HG03520 (cell line): Measurements from ENCODE around the gene SETSIP.
A peak's percentile ranks its signal among the peaks of the same experiment; 100 is the strongest.
"Not testable (repeated sequence)": the region's sequence is repeated elsewhere in the genome, so short reads cannot be mapped to it uniquely, and the experiment has no call there.

ENCODE experiments used
- ATAC-seq: cut with Tn5 transposase; IDR thresholded peaks from one replicate; pipeline ENCODE4 v1.9.1; 2021; ENCODE audit warnings: mild to moderate bottlenecking, moderate library complexity; ENCODE audit not compliant: unreplicated experiment

SETSIP gene, protein sequence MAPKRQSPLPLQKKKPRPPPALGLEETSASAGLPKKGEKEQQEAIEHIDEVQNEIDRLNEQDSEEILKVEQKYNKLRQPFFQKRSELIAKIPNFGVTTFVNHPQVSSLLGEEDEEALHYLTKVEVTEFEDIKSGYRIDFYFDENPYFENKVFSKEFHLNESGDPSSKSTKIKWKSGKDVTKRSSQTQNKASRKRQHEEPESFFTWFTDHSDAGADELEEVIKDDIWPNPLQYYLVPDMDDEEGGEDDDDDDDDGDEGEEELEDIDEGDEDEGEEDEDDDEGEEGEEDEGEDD

GRCh38 chr1:92075311-92075710 is at the start of gene SETSIP:
SETSIP (minus strand) TSS chr1:92075411; CDS start chr1:92075411, 0 bp downstream.
- no peak for ATAC-seq

GRCh38 chr1:92123868-92124267 is 48.7 kb upstream of the SETSIP start:
- ATAC-seq: no peak

GRCh38 chr1:92118826-92119225 is 43.6 kb upstream of the SETSIP start:
- ATAC-seq: no peak

- ATAC-seq: no peak
Measured at GRCh38 chr1:92117526-92117925, 42.3 kb upstream of the SETSIP start.

DNA sequence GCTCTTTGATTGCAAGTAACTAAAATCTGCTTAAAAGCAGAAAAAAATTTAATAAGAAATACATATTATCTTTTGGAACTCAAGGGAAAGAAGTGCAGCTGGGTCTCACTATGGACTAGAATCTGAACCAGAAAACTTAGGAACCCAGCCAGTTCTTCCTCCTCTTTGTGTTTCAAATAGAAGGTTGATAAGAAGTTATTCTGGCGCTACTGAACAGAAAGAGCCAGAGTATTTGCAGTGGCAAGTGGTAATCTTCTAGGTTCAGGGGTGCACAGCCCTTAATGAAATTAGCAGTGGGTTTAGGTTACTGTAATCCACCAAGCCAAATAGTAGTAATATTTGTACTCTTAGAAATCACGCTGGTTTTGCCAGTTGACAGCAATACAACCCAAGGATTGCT is 33.4 kb upstream of the SETSIP start:
- no peak for ATAC-seq

- no peak for ATAC-seq
Measured at GRCh38 chr1:92105546-92106081, 30.4 kb upstream of the SETSIP start.

- no peak for ATAC-seq
Measured at GRCh38 chr1:92096317-92096716, 21.1 kb upstream of the SETSIP start.

DNA sequence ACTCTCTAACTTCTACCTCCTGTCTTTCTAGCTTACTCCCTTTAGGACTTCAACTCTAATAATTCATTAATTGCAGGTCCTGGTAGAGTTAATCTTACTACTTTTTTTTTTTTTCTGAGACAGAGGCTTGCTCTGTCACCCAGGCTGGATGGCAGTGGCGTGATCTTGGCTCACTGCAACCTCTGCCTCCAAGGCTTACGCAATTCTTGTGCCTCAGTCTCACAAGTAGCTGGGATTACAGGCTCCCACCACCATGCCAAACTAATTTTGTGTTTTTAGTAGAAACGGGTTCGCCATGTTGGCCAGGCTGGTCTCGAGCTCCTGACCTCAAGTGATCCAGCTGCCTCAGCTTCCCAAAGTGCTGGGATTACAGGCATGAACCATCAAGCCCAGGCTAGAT is 20.7 kb upstream of the SETSIP start:
- ATAC-seq: no peak

- no peak for ATAC-seq
Measured at GRCh38 chr1:92094595-92094994, 19.4 kb upstream of the SETSIP start.

GRCh38 chr1:92094090-92094489 is 18.9 kb upstream of the SETSIP start:
- no peak for ATAC-seq

- ATAC-seq: no peak
Measured at GRCh38 chr1:92091625-92092024, 16.4 kb upstream of the SETSIP start.

DNA sequence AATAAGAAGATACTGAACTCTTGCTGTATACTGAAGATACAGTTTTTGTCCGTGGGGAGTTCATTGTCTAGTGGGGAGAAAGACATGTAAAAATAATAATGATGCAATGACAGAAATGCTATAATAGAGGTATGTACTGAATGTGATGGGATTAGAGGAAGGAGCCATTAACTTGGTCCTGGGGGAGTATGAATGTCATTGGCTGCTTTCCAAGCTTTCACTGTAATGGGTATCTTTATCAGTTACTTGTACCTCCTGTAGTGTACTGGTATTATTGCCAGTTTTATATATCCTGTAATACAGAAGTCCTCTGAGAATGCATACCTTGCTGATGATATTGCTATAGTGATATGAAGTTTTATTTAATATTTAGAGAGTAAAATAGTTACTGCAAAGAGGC is 12.3 kb upstream of the SETSIP start:
- no peak for ATAC-seq

DNA sequence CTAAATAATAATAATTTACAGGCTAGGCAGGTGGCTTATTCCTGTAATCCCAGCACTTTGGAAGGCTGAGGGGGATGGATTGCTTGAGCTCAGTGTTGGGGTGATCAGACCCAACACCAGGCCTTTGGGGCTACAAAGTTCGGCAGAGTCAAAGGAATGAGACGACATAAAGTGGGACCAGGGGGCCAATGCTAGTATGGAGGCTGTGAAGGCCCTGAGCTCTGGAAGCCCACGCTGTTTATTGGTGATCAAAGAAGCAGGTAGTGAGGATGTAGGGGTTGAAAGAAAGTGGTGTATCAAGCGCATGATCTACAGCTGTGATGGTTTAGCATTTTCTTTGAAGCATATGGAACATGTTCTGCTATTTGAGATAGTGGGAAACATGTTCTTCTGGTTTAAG is 10.5 kb upstream of the SETSIP start:
- ATAC-seq: no peak

GRCh38 chr1:92084651-92085050 is 9.4 kb upstream of the SETSIP start:
- ATAC-seq: no peak

GRCh38 chr1:92081031-92081430 is 5.8 kb upstream of the SETSIP start:
- ATAC-seq: no peak

- ATAC-seq: peak; percentile 98
Measured at GRCh38 chr1:92080128-92080985, 5.1 kb upstream of the SETSIP start, which contains the start of gene BTBD8. BTBD8 (plus strand) TSS chr1:92080345; CDS start chr1:92080572, 227 bp downstream.

- ATAC-seq: no peak
Measured at GRCh38 chr1:92079441-92079840, 4.2 kb upstream of the SETSIP start.

DNA sequence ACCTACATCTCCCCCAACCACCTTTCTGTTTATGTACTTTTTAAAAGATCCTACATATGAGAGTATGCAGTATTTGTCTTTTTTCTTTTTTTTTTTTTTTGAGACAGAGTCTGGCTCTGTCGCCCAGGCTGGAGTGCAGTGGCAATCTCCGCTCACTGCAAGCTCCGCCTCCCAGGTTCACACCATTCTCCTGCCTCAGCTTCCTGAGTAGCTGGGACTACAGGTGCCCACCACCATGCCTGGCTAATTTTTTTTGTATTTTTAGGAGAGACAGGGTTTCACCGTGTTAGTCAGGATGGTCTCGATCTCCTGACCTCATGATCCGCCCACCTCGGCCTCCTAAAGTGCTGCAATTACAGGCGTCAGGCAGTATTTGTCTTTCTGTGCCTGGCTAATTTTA is 2.9 kb upstream of the SETSIP start:
- ATAC-seq: not testable (repeated sequence)

DNA sequence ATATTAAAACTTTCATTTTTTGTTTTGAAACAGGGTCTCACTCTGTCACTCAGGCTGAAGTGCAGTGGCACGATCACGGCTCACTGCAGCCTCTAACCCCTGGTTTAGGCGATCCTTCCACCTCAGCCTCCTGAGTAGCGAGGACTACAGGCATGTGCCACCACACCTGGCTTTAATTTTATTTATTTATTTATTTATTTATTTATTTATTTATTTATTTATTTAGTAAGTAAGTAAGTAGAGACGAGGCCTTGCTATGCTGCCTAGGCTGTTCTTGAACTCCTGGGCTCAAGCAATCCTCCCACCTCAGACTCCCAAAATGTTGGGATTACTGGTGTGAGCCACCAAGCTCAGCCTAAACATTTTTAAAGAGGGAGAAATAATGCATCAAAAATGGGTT is 1.2 kb upstream of the SETSIP start:
- no peak for ATAC-seq

DNA sequence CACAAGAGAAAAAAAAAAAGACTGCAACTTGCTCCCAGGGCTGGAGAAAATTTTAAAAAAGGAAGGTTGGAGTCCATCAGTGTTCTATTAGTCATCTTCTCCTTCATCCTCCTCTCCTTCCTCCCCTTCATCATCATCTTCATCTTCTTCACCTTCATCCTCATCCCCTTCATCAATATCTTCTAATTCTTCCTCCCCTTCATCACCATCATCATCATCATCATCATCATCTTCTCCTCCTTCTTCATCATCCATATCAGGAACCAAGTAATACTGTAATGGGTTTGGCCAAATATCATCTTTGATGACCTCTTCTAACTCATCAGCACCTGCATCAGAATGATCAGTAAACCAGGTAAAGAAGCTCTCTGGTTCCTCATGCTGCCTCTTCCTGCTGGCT is 765 bp downstream of the SETSIP start:
- ATAC-seq: not testable (repeated sequence)

DNA sequence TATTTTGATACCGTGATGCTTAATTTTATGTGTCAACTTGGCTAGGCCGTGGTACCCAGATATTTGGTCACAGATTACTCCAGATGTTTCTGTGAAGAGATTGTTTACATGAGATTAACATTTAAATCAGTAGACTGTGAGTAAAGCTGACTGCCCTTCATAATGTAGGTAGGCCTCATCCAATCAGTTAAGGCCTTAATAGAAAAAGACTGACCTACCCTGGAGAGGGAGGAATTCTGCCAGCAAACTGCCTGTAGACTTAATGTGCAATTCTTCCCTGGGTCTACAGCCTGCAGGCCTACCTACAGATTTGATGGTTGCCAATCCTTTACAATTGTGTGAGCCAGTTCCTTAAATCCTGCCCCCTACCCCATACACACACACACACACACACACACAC is 4.3 kb downstream of the SETSIP start:
- no peak for ATAC-seq

DNA sequence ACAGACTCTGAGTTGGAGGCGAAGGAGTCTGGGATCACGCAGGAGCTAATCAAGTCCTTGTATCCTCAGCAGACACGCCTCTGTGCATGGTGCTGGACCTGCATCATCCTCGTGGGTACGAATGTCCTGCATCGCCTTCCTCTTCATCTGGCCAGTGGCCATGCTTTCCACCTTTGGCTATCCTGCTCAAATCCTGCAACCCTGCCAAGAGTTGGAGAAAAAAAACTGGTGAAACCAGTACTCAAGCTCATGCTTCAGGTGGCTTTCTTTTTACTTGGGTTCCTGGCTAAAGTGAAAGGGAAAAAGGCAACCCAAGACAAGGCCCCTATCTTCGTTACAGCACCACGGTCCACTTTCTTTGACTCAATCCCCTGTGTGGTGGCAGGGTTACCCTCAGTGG is 8.9 kb downstream of the SETSIP start:
- no peak for ATAC-seq
